GM19324 (cell line): ENCODE results near the gene ERC2.

ENCODE experiments used
- ATAC-seq: cut with Tn5 transposase; IDR thresholded peaks from one replicate; pipeline ENCODE4 v1.9.1; 2021; ENCODE audit warnings: mild to moderate bottlenecking, moderate library complexity; ENCODE audit not compliant: unreplicated experiment, low FRiP score

The ERC2 gene

GRCh38 chr3:55963601-55964000 is 504.7 kb downstream of the ERC2 start:
- no peak for ATAC-seq

DNA sequence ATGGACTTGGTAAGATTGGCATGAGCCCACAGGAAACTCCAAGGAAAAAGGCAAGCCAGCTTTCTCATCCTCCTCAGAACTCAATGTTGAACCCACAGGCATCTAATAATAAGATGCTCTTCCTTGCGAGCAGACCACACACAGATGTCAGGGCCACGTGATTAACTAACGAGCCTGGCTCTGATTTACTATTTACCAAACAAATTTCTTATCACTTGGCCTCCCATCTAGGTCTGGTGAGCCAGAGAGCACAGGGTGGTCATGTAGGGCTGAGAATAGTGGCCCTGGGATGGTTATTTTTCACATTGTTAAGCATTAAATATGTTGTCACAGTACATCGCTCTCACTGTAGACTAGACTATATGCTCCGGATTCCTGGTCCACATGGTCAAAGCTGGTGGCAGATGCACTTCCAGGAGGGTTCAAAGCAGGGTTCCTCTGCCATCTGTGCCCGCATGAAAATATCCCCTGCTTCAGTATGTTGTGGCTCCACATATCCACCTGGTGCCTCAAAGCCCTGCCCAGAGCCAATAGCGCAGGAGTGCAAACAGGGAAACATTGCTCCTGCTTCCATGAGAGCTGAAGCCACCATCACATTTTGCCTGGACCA is 508.7 kb downstream of the ERC2 start:
- ATAC-seq: no peak

- ATAC-seq: no peak
Observed at GRCh38 chr3:55958605-55959004, 509.7 kb downstream of the ERC2 start.

- no peak for ATAC-seq
Observed at GRCh38 chr3:55955891-55956477, 512.3 kb downstream of the ERC2 start.

- ATAC-seq: no peak
Observed at GRCh38 chr3:55951388-55951787, 516.9 kb downstream of the ERC2 start.

DNA sequence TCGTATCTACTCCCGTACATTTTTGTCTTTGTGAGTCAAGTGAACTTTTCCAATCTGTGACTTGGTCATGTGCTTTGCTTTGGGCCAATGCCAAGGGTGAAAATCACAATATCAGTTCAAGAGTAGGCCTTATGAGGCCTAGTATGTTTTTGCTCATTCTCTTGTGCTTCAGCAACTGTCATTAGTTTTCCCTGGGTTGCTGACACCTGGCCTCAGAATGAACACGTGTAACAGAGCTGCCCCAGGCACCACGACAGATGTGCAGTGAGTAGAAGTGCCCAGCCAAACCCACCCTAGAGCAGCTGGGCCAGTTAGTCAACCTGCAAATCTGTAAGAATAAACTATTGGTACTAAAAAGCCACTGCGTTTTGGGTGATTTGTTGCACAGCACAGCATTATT is 520.9 kb downstream of the ERC2 start:
- no peak for ATAC-seq

- ATAC-seq: no peak
Observed at GRCh38 chr3:55946574-55947160, 521.6 kb downstream of the ERC2 start.

DNA sequence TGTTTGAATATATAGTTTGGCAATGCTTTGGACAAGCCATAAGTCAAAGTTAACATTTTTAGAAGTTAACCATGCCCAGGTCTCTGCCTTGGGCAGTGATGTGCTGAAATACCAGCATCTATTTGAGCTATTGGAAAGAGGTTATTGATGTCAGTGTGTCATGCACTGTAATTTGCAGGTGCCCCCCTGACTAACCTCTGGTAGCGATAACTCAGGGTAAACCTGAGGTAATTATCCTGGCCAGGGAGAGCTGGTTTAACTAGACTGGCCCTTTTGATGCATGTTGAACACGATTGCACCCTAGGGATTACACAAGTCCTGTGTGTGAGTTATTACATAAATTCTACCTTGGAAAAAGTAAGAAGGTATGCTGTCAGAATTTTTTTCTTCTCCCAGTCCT is 525.4 kb downstream of the ERC2 start:
- no peak for ATAC-seq

GRCh38 chr3:55939287-55939686 is 529.0 kb downstream of the ERC2 start:
- no peak for ATAC-seq

GRCh38 chr3:55937301-55937700 is 531.0 kb downstream of the ERC2 start:
- no peak for ATAC-seq

DNA sequence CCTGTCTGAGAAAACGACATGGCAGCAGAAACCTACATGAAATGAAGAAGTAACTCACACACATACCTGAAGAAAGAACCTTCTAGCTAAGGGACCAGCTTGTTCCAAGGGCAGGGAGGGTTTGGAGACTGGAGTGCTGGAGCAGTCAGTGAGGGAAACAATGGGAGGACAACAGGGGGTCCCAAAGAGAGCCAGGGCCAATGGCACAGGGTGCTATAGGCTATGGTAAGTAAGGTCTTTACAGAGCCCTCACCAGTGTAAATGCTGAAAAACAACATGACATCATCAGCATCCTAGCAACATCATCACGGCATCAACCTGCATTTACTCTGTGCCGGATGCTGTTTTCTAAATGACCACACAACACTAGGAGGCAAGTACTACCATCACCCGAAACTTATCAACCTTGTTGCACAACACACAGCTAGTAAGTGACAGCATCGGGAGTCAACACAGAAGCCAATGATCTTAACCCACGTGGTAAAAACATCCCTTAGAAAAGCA is 531.7 kb downstream of the ERC2 start:
- no peak for ATAC-seq

DNA sequence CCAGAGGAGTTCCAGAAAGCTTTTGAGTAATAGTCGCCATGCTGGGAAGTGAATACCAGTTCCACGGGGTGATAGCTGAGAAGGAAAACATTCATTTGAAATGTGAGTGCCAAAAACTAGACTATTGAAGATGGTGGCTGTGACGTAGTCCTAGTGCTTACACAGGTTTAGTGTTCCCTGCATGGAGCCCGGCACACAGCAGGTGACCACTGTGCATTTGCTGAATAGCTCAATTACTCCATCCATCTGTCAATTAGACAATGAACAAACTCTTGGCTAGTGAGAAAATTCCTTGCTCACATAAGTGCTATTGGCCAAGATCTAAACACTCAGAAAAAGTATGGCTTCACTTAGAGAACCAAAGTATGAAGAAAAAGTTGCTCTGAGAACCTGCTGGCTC is 533.0 kb downstream of the ERC2 start:
- no peak for ATAC-seq

DNA sequence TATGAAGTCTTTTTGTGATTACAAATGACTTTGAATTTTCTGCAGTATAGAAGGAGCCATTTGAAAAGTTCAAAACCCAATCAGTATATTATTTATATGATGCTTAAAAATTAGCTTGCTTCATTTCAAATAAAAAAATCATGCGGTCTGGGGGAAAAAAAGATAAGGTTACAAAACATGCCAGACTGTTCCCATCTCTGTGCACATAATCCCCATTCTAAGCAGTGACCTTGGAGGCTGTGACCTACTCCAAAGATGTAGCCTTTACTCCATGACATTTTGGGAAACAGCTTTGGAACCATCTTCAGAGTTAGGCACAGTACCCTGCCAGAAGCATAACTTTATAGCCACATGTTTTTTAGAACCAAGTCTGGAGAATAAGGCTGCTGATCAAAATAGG is 533.5 kb downstream of the ERC2 start:
- no peak for ATAC-seq

DNA sequence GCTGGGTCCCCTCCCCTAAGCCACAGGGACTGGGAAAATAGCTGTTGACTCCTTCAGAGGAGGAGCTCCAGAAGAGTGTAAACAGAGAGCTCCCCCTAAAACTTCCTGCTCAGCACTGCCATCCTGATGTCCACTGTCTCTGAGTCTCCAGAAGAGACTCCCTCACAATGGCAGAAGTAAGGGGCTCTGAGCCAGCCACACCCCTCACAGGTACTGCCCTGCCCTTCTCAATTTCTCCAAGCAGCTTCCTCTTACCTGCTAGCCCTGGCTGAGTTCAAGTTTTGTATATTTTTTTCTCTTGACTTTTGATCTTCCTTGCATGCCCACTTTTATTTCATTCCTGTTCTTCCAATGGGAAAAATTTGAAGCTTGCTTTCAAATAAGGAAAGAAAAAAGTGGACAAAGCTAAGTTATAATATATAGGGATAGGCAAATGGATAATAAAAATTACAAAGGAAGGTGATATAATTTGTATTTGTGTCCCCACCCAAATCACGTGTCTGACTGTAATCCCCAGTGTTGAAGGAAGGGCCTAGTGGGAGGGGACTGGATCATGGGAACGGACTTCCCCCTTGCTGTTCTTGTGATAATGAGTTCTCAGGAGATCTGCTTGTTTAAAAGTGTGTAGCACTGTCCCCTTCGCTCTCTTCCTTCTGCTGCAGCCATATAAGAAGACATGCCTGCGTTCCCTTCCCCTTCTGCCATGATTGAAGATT is 539.0 kb downstream of the ERC2 start:
- ATAC-seq: no peak

- no peak for ATAC-seq
Observed at GRCh38 chr3:55923626-55924025, 544.6 kb downstream of the ERC2 start.

GRCh38 chr3:55923207-55923606 is 545.1 kb downstream of the ERC2 start:
- no peak for ATAC-seq

GRCh38 chr3:55912880-55913279 is 555.4 kb downstream of the ERC2 start:
- ATAC-seq: no peak

DNA sequence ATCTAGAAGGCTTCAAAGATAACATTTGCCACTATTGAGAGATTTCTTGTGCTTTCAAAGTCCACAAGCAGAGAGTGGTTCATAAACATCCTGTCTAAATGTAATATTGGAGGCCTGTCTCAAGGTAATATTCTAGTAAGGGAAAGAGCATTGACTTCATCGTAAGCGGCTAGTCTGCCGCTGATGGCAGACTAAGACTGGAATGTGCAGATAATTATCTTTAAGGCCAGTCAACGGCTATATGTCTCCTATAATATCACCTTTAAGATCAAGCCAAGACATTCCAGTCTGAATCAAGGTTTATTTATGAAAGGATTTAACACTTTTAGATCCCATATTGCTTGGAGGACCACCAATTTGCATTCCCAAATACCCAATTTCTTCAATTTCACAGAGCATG is 557.0 kb downstream of the ERC2 start:
- no peak for ATAC-seq

DNA sequence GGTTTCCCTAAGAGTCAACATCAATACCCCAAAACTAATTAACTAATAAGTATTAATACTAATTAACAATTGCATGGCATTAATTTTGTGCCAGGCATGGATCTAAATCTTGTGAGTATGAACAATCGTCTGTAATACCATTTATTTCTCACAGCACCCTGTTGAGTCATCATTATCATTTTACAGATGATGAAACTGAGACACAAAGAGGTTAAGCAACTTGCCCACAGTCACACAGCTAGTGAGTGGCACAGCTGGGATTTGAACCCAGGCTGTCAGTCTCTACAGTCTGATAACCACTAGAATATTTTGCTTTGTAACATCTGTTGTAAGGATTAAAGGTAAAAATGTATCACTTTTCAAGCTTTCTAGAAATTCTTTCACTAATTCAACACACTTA is 557.7 kb downstream of the ERC2 start:
- ATAC-seq: no peak

GRCh38 chr3:55909373-55909772 is 558.9 kb downstream of the ERC2 start:
- no peak for ATAC-seq

GRCh38 chr3:55907616-55908015 is 560.7 kb downstream of the ERC2 start:
- ATAC-seq: no peak

- ATAC-seq: no peak
Observed at GRCh38 chr3:55906896-55907295, 561.4 kb downstream of the ERC2 start.
